Ascending aorta (tissue), 2 donors: ENCODE measurements around the gene SCN3A. TPM values are rescaled to one million over a fixed set of nuclear protein-coding genes. Genes with fewer than 3 reads are reported as not detected.

ENCODE experiments used
- DNase-seq, 2 donors: peaks; one replicate each; pipeline ENCODE4 v3.0.0-alpha.2; 2019; ENCODE audit warnings: low spot score in 2 of 2
- H3K27ac ChIP-seq, 2 donors: fragments of 200-600 bp; sonication (generic); one replicate each; pipeline ENCODE4 v1.5.1; 2016 to 2017; ENCODE audit warnings: mild to moderate bottlenecking in 1 of 2
- H3K27me3 ChIP-seq: fragments of 200-600 bp; sonication (generic); one replicate; pipeline ENCODE4 v1.5.1; 2017
- H3K36me3 ChIP-seq, 2 donors: fragments of 200-600 bp; sonication (generic); one replicate each; pipeline ENCODE4 v1.5.1; 2016
- H3K4me1 ChIP-seq, 2 donors: fragments of 200-600 bp; sonication (generic); one replicate each; pipeline ENCODE4 v1.5.1; 2016 to 2017; ENCODE audit warnings: mild to moderate bottlenecking in 1 of 2
- H3K4me3 ChIP-seq, 2 donors: fragments of 200-600 bp; sonication (generic); one replicate each; pipeline ENCODE4 v1.5.1; 2016 to 2017; ENCODE audit warnings: mild to moderate bottlenecking in 1 of 2
- H3K9me3 ChIP-seq, 2 donors: fragments of 200-600 bp; sonication (generic); one replicate each; pipeline ENCODE4 v1.5.1; 2016
- CTCF ChIP-seq, 3 experiments: fragments of 200-600 bp in 2 of 3; fragments of 450-650 bp in 1 of 3; sonication (generic) in 2 of 3; IDR thresholded peaks; one replicate each; pipeline ENCODE4 v1.5.1; 2016 to 2019; ENCODE audit warnings: antibody characterized with exemption in 3 of 3, mild to moderate bottlenecking in 1 of 3, moderate library complexity in 1 of 3
- intact Hi-C: fragments of 100-400 bp; cut with DNase I; formaldehyde crosslinking; loops from one replicate; pipeline ENCODE4 v1.15.1; 2023
- total RNA-seq: library from RNA; depleted of rRNA; stranded (reverse); fragments of >200 nt; gene quantifications from one replicate; pipeline ENCODE4 v1.1.0, GENCODE V29; 2016

SCN3A gene
- total RNA-seq, 1 donor from 2014 or later, result 1.4 TPM

- H3K4me3 ChIP-seq, result no peak overlapping the region
- no peak for DNase-seq
- no peaks in the 10 kb centered on the region for H3K27me3 ChIP-seq
- H3K4me1 ChIP-seq, result no peaks in the 10 kb centered on the region
- no peaks in the 10 kb centered on the region for H3K9me3 ChIP-seq
- TF ChIP-seq CTCF (IDR thresholded peaks at IDR 0.05), result no peak
- H3K36me3 ChIP-seq, result no peaks in the 10 kb centered on the region
- no peak overlapping the region for H3K27ac ChIP-seq
- intact Hi-C loops, result no loop called here
Measured at GRCh38 chr2:165087933-165088901, 115.6 kb downstream of the SCN3A start.

GRCh38 chr2:165086337-165086736 lies 117.5 kb downstream of the SCN3A start:
- intact Hi-C loops, result no loop called here
- no peak for TF ChIP-seq CTCF (IDR thresholded peaks at IDR 0.05)
- no peak for DNase-seq

DNA sequence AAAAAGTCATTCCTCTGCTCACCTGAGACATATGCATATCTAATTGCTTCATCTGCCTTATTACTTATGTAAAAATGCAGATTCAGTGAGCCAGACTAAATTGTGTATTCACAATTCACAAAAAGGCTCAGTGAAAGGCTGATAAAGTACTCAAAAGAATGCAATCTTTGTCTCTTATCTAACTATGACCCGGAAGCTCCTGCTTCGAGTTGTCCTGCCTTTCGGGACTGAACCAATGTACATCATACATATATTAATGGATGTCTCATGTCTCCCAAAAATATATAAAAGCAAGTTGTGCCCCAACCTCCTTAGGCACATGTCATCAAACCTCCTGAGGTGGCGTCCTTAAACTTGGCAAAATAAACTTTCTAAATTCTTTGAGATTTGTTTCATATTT lies 120.5 kb downstream of the SCN3A start:
- Histone ChIP-seq H3K9me3 (peaks cover 0 to 4% of the 10 kb centered on the region in 2 donors), H3K4me3 (no peak overlapping the region), H3K4me1 (no peaks in the 10 kb centered on the region), H3K27ac (no peak overlapping the region), H3K27me3 (no peaks in the 10 kb centered on the region), H3K36me3 (no peaks in the 10 kb centered on the region)
- intact Hi-C loops, result no loop called here
- DNase-seq, result no peak
- TF ChIP-seq CTCF (IDR thresholded peaks at IDR 0.05), result no peak

More at GRCh38 chr2:165086337-165086736, 117.5 kb downstream of the SCN3A start:
- Histone ChIP-seq H3K27me3 (no peaks in the 10 kb centered on the region), H3K4me3 (no peak overlapping the region), H3K4me1 (no peaks in the 10 kb centered on the region), H3K27ac (no peak overlapping the region), H3K9me3 (peaks cover 0 to 4% of the 10 kb centered on the region in 2 donors), H3K36me3 (no peaks in the 10 kb centered on the region)

DNA sequence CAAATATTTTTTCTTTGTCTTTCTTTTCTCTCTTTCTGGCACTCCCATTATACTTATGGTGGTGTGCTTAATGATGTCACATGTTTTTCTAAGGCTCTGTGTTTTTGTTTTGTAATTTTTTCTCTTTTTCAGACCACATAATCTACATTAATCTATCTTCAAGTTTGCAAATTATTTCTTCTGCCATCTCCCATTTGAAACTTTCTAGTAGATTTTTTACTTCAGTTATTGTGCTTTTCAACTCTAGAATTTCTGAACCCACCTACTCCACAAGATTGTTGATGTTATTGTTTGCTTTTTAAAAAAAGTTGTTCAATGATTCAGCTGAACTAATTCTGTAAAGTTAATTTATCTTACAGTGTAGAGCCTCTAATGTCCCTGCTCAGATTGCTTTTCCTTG lies 121.4 kb downstream of the SCN3A start:
- TF ChIP-seq CTCF (IDR thresholded peaks at IDR 0.05), result no peak
- Histone ChIP-seq H3K9me3 (peaks cover 0 to 4% of the 10 kb centered on the region in 2 donors), H3K27me3 (no peaks in the 10 kb centered on the region), H3K27ac (no peak overlapping the region), H3K36me3 (no peaks in the 10 kb centered on the region), H3K4me1 (no peaks in the 10 kb centered on the region), H3K4me3 (no peak overlapping the region)
- no peak for DNase-seq
- intact Hi-C loops, result no loop called here

DNA sequence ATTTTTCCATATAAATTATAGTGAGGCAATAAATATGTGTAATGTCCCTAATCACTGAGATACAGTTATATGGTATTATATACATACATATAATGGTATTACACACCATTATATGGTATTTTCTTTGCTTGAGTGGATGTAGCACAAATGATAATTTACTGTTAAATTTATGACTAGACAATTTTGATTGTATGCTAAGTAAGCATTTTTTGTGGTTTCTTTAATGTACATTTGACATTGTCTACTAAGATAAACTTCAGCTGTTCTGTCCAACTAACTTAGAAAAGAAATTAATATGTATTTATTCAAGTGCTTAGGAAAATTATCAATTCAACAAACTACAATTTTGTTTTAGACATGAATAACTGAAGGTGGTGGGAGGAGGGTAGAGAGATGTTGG lies 122.6 kb downstream of the SCN3A start:
- Histone ChIP-seq H3K27me3 (no peaks in the 10 kb centered on the region), H3K36me3 (no peaks in the 10 kb centered on the region), H3K4me3 (no peak overlapping the region), H3K4me1 (no peaks in the 10 kb centered on the region), H3K9me3 (peaks cover 0 to 4% of the 10 kb centered on the region in 2 donors), H3K27ac (no peak overlapping the region)
- intact Hi-C loops, result no loop called here
- DNase-seq, result no peak
- no peak for TF ChIP-seq CTCF (IDR thresholded peaks at IDR 0.05)
